Large intestine (tissue), 3 donors: ENCODE measurements around the gene PLBD2. TPM values are rescaled to one million over a fixed set of nuclear protein-coding genes. Genes with fewer than 3 reads are reported as not detected.

Experiments used
- DNase-seq, 2 donors: peaks; one replicate each; pipeline versions ENCODE4 v3.0.0 to v3.0.0-alpha.2; 2013
- H3K27ac ChIP-seq: one replicate; pipeline ENCODE4 v1.5.1; 2013; ENCODE audit warnings: low read length
- H3K27me3 ChIP-seq: 2 replicates; pipeline ENCODE4 v1.6.1; 2013; ENCODE audit warnings: low read length; ENCODE audit not compliant: control insufficient read depth, insufficient read depth
- H3K36me3 ChIP-seq: 2 replicates; pipeline ENCODE4 v1.6.1; 2013; ENCODE audit warnings: low read length; ENCODE audit not compliant: control insufficient read depth, insufficient read depth
- H3K4me1 ChIP-seq: one replicate; pipeline ENCODE4 v1.6.1; 2013; ENCODE audit warnings: low read length; ENCODE audit not compliant: control insufficient read depth, insufficient read depth
- H3K4me3 ChIP-seq: one replicate; pipeline ENCODE4 v1.5.1; 2013; ENCODE audit warnings: low read length
- H3K9me3 ChIP-seq: one replicate; pipeline ENCODE4 v1.6.1; 2013; ENCODE audit warnings: mild to moderate bottlenecking, low read depth, low read length, moderate library complexity; ENCODE audit not compliant: control insufficient read depth
- WGBS: methylation state at CpG from one replicate; pipeline ENCODE4 v1.1.5; 2013; ENCODE audit warnings: low lambda C conversion rate; ENCODE audit not compliant: insufficient coverage; 5-methylcytosine and 5-hydroxymethylcytosine counted together
- polyA plus RNA-seq: library from polyadenylated mRNA; unstranded; fragments of 120-200 nt; gene quantifications from one replicate; pipeline ENCODE4 v1.2.1, GENCODE V29; 2013

Gene PLBD2
- polyA plus RNA-seq, 1 donor = 21.2 TPM

DNA sequence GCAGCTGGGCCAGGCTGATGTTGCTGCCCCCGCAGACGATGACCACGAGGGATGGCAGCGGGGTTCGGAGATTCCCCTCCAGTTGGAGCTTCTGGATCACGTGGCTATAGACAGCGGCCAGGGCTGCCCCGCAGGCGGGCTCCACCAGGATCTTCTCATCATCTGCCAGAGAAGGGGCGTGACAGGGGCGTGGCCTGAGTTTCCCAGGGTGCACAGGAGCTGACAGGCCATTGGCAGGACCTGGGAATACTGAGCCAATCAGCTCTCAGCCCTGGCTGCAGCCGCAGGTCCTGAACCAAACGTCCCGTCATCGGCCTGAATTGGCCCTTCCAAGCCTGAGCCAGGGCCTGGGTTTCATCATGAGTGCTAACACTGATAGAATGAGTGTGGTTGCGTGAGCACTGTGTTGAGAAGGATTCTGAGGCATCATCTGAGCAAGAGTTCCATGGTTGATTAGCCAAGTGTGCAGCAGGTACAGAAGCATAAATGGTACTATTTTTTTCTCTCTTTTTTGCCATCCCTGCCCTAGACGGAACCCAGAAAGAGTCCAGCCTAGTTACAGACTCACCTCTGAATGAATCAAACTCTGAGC is 34.7 kb downstream of the PLBD2 start:
- Histone ChIP-seq H3K36me3 (peaks cover 12% of the 10 kb centered on the region), H3K27ac (no peak overlapping the region), H3K4me1 (no peaks in the 10 kb centered on the region), H3K9me3 (no peaks in the 10 kb centered on the region), H3K27me3 (peaks cover 10% of the 10 kb centered on the region), H3K4me3 (no peak overlapping the region)
- no peak for DNase-seq
- WGBS = no CpG with 5 or more reads among the region's 17 CpGs

- peaks cover 12% of the 10 kb centered on the region for H3K27me3 ChIP-seq
- H3K4me3 ChIP-seq = no peak overlapping the region
- no peaks in the 10 kb centered on the region for H3K4me1 ChIP-seq
- no peak for DNase-seq
- H3K9me3 ChIP-seq = no peaks in the 10 kb centered on the region
- no peak overlapping the region for H3K27ac ChIP-seq
- peaks cover 8% of the 10 kb centered on the region for H3K36me3 ChIP-seq
- no CpG with 5 or more reads among the region's 5 CpGs for WGBS
Observed at GRCh38 chr12:113393749-113394148, 35.4 kb downstream of the PLBD2 start.

GRCh38 chr12:113395119-113395518 is 36.7 kb downstream of the PLBD2 start:
- no peaks in the 10 kb centered on the region for H3K4me1 ChIP-seq
- H3K4me3 ChIP-seq = no peak overlapping the region
- H3K9me3 ChIP-seq = no peaks in the 10 kb centered on the region
- peaks cover 12% of the 10 kb centered on the region for H3K27me3 ChIP-seq
- no peak for DNase-seq
- H3K27ac ChIP-seq = no peak overlapping the region
- H3K36me3 ChIP-seq = peaks cover 5% of the 10 kb centered on the region
- WGBS = no CpG with 5 or more reads among the region's 5 CpGs

DNA sequence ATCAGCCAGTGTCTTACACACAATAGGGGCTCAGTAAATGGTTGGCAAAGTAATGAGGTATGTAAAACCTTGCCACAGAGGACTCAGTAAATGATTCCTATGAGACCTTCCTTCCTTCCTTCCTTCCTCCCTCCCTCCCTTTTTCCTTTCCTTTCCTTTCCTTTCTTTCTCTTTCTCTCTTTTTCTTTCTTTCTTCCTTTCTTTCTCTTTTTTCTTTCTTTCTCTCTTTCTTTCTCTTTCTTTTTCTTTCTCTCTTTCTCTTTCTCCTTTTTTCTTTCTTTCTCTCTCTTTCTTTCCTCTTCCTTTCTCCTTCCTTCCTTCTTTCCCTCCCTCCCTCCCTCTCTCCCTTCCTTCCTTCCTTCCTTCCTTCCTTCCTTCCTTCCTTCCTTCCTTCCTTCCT is 37.8 kb downstream of the PLBD2 start:
- H3K36me3 ChIP-seq = peaks cover under 1% of the 10 kb centered on the region
- no peak for DNase-seq
- peaks cover 12% of the 10 kb centered on the region for H3K27me3 ChIP-seq
- no peaks in the 10 kb centered on the region for H3K4me1 ChIP-seq
- no peak overlapping the region for H3K4me3 ChIP-seq
- no peak overlapping the region for H3K27ac ChIP-seq
- no peaks in the 10 kb centered on the region for H3K9me3 ChIP-seq

DNA sequence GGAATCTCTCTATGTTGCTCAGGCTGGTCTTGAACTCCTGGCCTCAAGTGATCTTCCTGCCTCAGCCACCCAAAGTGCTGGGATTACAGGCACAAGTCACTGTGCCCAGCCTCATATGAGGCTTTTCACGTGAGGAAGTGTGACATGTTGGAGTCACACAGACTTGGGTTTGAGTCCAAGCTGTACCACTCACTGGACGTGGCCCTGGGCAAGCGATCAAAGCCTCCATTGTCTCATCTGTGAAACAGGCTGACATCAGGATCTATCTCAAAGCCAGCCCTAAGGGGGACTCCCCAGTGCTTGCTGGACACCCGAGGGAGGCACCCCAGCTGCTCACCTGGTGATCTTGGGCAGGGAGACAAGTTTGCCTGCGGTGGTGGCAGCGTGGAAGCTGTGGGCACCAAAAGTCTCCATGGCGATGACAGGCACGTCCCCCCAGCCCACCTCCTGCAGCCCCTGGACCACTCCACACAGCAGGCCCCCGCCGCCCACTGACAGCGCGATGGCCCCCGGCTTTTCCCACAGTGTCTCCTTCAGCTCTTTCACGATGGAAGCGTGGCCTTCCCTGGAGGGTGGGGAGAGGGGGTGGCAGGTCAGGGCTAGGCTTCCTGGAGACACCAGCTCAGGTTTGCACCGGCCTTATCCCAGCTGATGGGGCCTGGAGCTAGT is 38.6 kb downstream of the PLBD2 start:
- Histone ChIP-seq H3K27ac (no peak overlapping the region), H3K36me3 (no peaks in the 10 kb centered on the region), H3K4me3 (no peak overlapping the region), H3K27me3 (peaks cover 12% of the 10 kb centered on the region), H3K4me1 (no peaks in the 10 kb centered on the region), H3K9me3 (no peaks in the 10 kb centered on the region)
- WGBS = no CpG with 5 or more reads among the region's 16 CpGs
- DNase-seq = no peak

DNA sequence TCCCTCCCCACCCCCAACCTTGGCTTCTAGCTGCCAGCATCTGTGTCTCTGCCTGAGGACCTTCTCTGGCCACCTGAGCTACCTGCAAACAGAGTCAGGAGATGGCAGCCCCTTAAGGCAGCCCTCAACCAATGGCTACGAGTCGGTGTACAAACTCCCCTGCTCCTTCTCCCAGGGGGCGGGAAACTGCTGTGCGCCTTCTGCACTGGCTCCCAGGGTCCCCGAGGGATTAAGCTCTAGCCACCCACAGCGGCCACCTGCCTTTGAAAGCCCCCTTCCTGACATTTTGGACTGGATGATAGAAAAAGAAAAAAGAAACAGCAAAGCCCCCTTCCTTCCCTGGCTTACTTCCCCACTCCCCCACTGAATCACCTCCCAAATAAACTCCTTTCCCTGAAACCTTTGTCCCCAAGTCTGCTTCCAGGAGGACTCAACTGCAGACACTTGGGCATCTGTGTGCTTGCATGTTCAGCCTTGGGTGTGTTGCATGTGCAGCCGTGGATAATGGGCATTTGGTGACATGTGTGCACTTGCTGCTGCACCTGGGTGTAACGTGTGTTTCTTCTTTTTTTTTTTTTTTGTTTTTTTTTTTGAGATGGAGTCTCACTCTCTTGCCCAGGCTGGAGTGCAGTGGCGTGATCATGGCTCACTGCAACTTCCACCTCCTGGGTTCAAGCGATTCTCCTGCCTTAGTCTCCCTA is 39.3 kb downstream of the PLBD2 start:
- Histone ChIP-seq H3K36me3 (no peaks in the 10 kb centered on the region), H3K4me3 (no peak overlapping the region), H3K27me3 (peaks cover 12% of the 10 kb centered on the region), H3K9me3 (no peaks in the 10 kb centered on the region), H3K4me1 (no peaks in the 10 kb centered on the region), H3K27ac (no peak overlapping the region)
- no peak for DNase-seq
- WGBS = no CpG with 5 or more reads among the region's 10 CpGs

GRCh38 chr12:113398346-113399290 is 40.2 kb downstream of the PLBD2 start:
- no peak for DNase-seq
- no CpG with 5 or more reads among the region's 26 CpGs for whole genome bisulfite sequencing
- Histone ChIP-seq H3K4me3 (no peak overlapping the region), H3K4me1 (no peaks in the 10 kb centered on the region), H3K36me3 (no peaks in the 10 kb centered on the region), H3K27ac (no peak overlapping the region), H3K27me3 (peaks cover 12% of the 10 kb centered on the region), H3K9me3 (no peaks in the 10 kb centered on the region)

DNA sequence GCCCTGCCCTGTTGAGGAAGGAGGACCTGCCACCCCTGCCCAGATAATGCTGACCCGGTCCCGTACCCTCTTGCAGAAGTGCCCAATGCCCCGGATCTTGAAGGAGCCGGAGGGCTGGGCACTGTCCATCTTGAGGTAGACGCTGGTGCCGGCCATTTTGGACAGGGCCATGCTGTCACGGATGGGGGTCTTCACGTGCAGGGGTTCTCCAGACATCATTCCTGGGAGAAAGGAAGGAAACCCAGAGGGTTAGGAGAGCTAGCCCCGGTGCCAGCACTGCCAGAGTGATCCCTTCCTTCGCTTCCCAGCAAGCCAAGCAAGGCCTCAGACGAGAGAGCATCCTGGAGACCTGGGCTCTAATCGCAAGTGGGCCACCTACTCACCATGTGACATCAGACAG is 41.1 kb downstream of the PLBD2 start:
- no peaks in the 10 kb centered on the region for H3K36me3 ChIP-seq
- no peaks in the 10 kb centered on the region for H3K4me1 ChIP-seq
- WGBS = no CpG with 5 or more reads among the region's 12 CpGs
- DNase-seq = no peak
- H3K27me3 ChIP-seq = peaks cover 12% of the 10 kb centered on the region
- no peaks in the 10 kb centered on the region for H3K9me3 ChIP-seq
- no peak overlapping the region for H3K4me3 ChIP-seq
- no peak overlapping the region for H3K27ac ChIP-seq

DNA sequence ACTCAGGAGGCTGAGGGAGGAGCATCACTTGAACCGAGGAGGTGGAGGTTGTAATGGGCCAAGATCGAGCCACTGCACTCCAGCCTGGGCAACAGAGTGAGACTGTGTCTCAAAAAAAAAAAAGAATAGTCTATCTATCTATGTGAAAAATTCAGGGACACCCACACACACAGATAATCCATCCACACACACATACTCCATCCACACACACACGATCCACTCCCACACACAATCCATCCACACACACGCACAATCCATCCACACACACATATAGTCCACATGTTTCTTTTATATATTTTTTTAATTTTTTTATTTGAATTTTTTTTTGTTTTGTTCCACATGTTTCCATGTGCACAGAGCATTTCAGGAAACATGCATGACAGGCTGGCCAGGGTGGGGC is 42.0 kb downstream of the PLBD2 start:
- WGBS = no CpG with 5 or more reads among the region's 4 CpGs
- Histone ChIP-seq H3K4me3 (no peak overlapping the region), H3K27me3 (peaks cover 12% of the 10 kb centered on the region), H3K4me1 (no peaks in the 10 kb centered on the region), H3K27ac (no peak overlapping the region), H3K9me3 (no peaks in the 10 kb centered on the region), H3K36me3 (no peaks in the 10 kb centered on the region)
- DNase-seq = no peak
